Suprapubic skin (tissue), 3 donors: ENCODE measurements around the gene DAB1.

ENCODE experiments used
- EP300 ChIP-seq: sonication (generic); formaldehyde crosslinking; IDR thresholded peaks from one replicate; pipeline ENCODE4 v1.6.1; 2017; ENCODE audit warnings: antibody characterized with exemption
- TF ChIP-seq, protein P1 (sequence below), 2 donors: fragments of 200-600 bp in 1 of 2; fragments of 450-650 bp in 1 of 2; sonication (generic) in 1 of 2; IDR thresholded peaks; one replicate each; pipeline ENCODE4 v1.5.1; 2016 to 2019; ENCODE audit warnings: antibody characterized with exemption in 2 of 2, mild to moderate bottlenecking in 1 of 2, moderate library complexity in 1 of 2

DNA sequence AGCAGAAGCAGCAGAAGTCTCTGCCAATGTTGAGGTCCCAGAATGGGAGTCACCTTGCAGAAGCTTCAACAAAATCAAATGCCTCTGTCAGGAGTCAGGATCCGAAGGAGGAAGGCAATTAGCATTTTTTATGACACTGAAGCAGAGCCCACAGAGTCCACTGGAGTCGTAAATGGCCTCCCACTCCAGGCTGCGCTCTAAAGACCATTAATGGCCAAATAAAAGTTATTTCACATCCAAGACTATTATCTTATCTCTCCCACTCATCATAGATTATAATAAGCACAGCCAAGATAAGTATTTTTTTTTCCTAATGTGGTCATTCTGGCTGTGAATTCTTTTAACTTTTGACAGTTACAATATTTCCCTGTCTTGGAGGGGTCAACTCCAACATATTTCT lies 267.0 kb downstream of the DAB1 start:
- TF ChIP-seq, protein P1, sequence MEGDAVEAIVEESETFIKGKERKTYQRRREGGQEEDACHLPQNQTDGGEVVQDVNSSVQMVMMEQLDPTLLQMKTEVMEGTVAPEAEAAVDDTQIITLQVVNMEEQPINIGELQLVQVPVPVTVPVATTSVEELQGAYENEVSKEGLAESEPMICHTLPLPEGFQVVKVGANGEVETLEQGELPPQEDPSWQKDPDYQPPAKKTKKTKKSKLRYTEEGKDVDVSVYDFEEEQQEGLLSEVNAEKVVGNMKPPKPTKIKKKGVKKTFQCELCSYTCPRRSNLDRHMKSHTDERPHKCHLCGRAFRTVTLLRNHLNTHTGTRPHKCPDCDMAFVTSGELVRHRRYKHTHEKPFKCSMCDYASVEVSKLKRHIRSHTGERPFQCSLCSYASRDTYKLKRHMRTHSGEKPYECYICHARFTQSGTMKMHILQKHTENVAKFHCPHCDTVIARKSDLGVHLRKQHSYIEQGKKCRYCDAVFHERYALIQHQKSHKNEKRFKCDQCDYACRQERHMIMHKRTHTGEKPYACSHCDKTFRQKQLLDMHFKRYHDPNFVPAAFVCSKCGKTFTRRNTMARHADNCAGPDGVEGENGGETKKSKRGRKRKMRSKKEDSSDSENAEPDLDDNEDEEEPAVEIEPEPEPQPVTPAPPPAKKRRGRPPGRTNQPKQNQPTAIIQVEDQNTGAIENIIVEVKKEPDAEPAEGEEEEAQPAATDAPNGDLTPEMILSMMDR (IDR thresholded peaks at IDR 0.05), result no peak
- TF ChIP-seq EP300, result no peak
